ENCODE data around the gene ACE. TPM values are rescaled to one million over a fixed set of nuclear protein-coding genes. Genes with fewer than 3 reads are reported as not detected.

ACE gene
- total RNA-seq, 3 donors from 2014 or later (not counting 1 experiment from before 2014, with no cell fraction given) = 0.86 to 1.2 (median 1.0) TPM

GRCh38 chr17:63490858-63491400, 14.1 kb downstream of the ACE start:
- H3K4me3 ChIP-seq (ENCODE audit: low read length) = no peak overlapping the region
- Mint-ChIP-seq H3K4me3 (no peak overlapping the region), H3K9me3 (no peaks in the 10 kb centered on the region), H3K27ac (no peak overlapping the region), H3K27me3 (ENCODE audit: low read depth in 2 of 2) (no peaks in the 10 kb centered on the region), H3K4me1 (no peaks in the 10 kb centered on the region), H3K36me3 (no peaks in the 10 kb centered on the region)
- WGBS (ENCODE audit: insufficient coverage) = 92% methylated on average over 22 of the region's 22 CpGs
- no peaks in the 10 kb centered on the region for H3K9me3 ChIP-seq (ENCODE audit: control insufficient read depth, insufficient read depth, low read length)
- ATAC-seq (no peak), DNase-seq (no peak)
- intact Hi-C loops (cut with micrococcal nuclease) = no loop called here
- H3K27me3 ChIP-seq (ENCODE audit: control insufficient read depth, insufficient read depth, low read length) = no peaks in the 10 kb centered on the region
- H3K36me3 ChIP-seq (ENCODE audit: control insufficient read depth, insufficient read depth, low read length) = no peaks in the 10 kb centered on the region
- H3K4me1 ChIP-seq (ENCODE audit: control insufficient read depth, insufficient read depth, low read length) = no peaks in the 10 kb centered on the region
- no peak for TF ChIP-seq CTCF (IDR thresholded peaks at IDR 0.05)
- H3K27ac ChIP-seq (ENCODE audit: low read length) = no peak overlapping the region

DNA sequence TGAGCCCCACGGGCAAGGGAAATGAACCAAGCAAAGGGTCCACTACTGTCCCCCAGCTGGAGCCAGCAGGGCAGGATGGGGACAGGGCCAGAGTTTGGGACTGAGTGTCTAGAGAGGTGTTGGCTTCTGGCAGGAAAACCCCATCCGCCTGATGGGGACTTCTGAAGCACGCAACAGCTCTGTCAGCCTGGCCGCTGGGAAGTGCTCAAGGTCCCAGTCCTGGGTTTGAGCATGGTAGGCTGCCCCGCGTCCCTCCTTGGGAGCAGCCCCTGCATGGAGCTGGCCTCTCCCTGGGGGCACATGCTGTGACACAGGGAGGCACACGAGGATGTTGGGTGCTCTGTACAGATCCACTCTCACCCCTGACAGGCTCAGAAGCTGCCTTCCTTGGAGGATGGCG, 14.6 kb downstream of the ACE start:
- DNase-seq (no peak), ATAC-seq (no peak)
- Mint-ChIP-seq H3K36me3 (no peaks in the 10 kb centered on the region), H3K4me1 (no peaks in the 10 kb centered on the region), H3K27ac (no peak overlapping the region), H3K27me3 (ENCODE audit: low read depth in 2 of 2) (no peaks in the 10 kb centered on the region), H3K4me3 (no peak overlapping the region), H3K9me3 (no peaks in the 10 kb centered on the region)
- intact Hi-C loops (cut with micrococcal nuclease) = no loop called here
- no peaks in the 10 kb centered on the region for H3K9me3 ChIP-seq (ENCODE audit: control insufficient read depth, insufficient read depth, low read length)
- H3K4me1 ChIP-seq (ENCODE audit: control insufficient read depth, insufficient read depth, low read length) = no peaks in the 10 kb centered on the region
- H3K27ac ChIP-seq (ENCODE audit: low read length) = no peak overlapping the region
- TF ChIP-seq CTCF (IDR thresholded peaks at IDR 0.05) = no peak
- no peak overlapping the region for H3K4me3 ChIP-seq (ENCODE audit: low read length)
- 88% methylated on average over 8 of the region's 8 CpGs for WGBS (ENCODE audit: insufficient coverage)
- H3K36me3 ChIP-seq (ENCODE audit: control insufficient read depth, insufficient read depth, low read length) = no peaks in the 10 kb centered on the region
- no peaks in the 10 kb centered on the region for H3K27me3 ChIP-seq (ENCODE audit: control insufficient read depth, insufficient read depth, low read length)

DNA sequence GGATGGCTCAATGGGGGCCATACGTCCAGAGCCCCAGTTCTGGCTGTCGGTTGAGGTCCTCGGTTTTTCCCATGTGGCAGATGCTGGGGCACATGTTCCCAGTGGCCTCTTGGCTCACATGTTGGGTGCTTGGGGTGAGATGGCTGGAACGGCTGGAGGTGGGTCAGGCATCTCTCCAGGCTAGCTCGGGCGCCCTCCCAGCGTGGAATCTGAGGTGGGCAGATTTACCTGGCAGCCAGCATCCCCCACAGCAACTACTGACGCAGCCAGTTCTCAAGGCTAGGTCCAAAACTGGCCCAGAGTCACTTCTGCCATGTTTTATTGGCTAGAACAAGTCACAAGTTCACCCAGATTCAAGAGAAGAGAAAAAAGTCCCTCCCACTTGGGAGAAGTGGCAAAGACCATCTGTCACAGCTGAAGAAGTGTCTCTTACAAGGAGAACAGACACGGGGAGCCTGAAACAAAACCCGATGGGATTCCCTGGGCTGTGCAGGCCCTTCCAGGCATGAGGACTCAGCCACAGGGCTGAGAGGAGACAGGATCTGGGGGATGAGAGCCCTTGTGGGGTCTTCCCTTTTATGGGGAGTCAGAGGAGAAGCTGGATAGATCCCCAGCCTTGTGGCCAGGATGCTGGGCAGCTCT, 15.2 kb downstream of the ACE start:
- ATAC-seq = no peak
- no peak overlapping the region for H3K4me3 ChIP-seq (ENCODE audit: low read length)
- H3K36me3 ChIP-seq (ENCODE audit: control insufficient read depth, insufficient read depth, low read length) = no peaks in the 10 kb centered on the region
- intact Hi-C loops (cut with micrococcal nuclease) = no loop called here
- Mint-ChIP-seq H3K4me3 (no peak overlapping the region), H3K36me3 (no peaks in the 10 kb centered on the region), H3K27me3 (ENCODE audit: low read depth in 2 of 2) (no peaks in the 10 kb centered on the region), H3K27ac (no peak overlapping the region), H3K9me3 (no peaks in the 10 kb centered on the region), H3K4me1 (no peaks in the 10 kb centered on the region)
- no peak overlapping the region for H3K27ac ChIP-seq (ENCODE audit: low read length)
- WGBS (ENCODE audit: insufficient coverage) = 91% methylated on average over 10 of the region's 10 CpGs
- no peaks in the 10 kb centered on the region for H3K9me3 ChIP-seq (ENCODE audit: control insufficient read depth, insufficient read depth, low read length)
- no peak for TF ChIP-seq CTCF (IDR thresholded peaks at IDR 0.05)
- H3K27me3 ChIP-seq (ENCODE audit: control insufficient read depth, insufficient read depth, low read length) = no peaks in the 10 kb centered on the region
- DNase-seq = no peak
- no peaks in the 10 kb centered on the region for H3K4me1 ChIP-seq (ENCODE audit: control insufficient read depth, insufficient read depth, low read length)

DNA sequence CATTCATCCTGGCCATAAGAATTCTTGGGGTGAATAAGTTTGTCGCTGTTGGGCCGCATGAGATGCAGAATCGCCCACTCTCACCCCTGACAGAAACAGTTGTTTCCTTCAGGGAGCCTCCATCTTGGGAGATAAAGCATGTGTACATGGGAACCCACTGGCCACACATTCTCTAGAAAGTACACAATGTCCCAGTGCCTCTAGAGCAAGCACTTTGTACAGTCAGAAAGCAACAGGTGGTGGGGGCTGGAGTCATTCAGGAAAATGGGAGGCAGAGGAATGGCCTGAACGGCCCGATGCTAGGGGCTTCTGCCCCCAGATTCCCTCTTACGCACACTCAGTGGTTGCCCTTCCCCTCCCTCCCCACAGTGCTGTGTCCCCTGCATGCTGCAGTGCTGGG, 16.1 kb downstream of the ACE start:
- no peaks in the 10 kb centered on the region for H3K9me3 ChIP-seq (ENCODE audit: control insufficient read depth, insufficient read depth, low read length)
- ATAC-seq = no peak
- Mint-ChIP-seq H3K27me3 (ENCODE audit: low read depth in 2 of 2) (no peaks in the 10 kb centered on the region), H3K36me3 (no peaks in the 10 kb centered on the region), H3K4me1 (no peaks in the 10 kb centered on the region), H3K4me3 (no peak overlapping the region), H3K27ac (no peak overlapping the region), H3K9me3 (no peaks in the 10 kb centered on the region)
- intact Hi-C loops (cut with micrococcal nuclease) = no loop called here
- H3K4me1 ChIP-seq (ENCODE audit: control insufficient read depth, insufficient read depth, low read length) = no peaks in the 10 kb centered on the region
- H3K27ac ChIP-seq (ENCODE audit: low read length) = no peak overlapping the region
- H3K27me3 ChIP-seq (ENCODE audit: control insufficient read depth, insufficient read depth, low read length) = no peaks in the 10 kb centered on the region
- no peak for DNase-seq
- 89% methylated on average over 6 of the region's 6 CpGs for WGBS (ENCODE audit: insufficient coverage)
- no peak overlapping the region for H3K4me3 ChIP-seq (ENCODE audit: low read length)
- H3K36me3 ChIP-seq (ENCODE audit: control insufficient read depth, insufficient read depth, low read length) = no peaks in the 10 kb centered on the region
- TF ChIP-seq CTCF (IDR thresholded peaks at IDR 0.05) = no peak

Measured in natural killer cell (primary cell).